CD4-positive, alpha-beta T cell treated with Interleukin-21 for 1 hour (primary cell): Measurements from ENCODE around the gene NOTCH2.

Experiments used
- DNase-seq: peaks from one replicate; pipeline ENCODE4 v3.0.0-alpha.2; 2020

Gene NOTCH2

DNA sequence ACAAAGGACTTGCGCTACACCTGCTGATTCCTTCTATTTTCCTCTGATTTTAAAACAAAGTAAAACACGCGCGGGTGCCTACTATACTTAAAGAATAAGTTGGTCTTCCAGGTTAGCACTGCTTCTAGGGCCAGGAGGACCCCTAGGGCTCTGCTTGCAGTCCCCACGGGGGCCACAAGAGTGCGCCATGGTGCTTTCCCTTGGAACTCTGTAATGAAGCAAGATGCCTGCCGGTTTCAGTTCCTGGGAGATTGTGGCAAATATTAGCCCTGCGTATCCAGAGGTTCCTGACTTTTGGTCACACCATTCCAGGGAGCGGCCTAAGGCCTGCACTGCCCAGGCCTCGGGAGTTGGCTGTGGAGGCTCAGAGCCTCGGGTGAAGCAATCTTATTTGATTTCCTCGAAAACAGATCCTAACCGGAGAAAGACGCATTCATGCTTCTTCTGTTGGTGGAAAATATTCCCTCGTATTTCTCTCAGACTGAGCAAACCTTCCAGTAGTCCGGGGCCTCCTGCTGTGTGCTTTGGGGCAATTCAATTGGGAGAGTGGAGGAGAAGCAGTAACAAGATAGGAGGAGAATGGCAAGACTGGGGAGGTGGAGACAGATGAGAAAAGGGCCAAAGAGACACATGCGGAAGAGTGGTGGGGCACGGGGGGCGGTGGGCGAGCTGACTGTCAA lies 198.4 kb downstream of the NOTCH2 start:
- DNase-seq = peak; percentile 42

DNA sequence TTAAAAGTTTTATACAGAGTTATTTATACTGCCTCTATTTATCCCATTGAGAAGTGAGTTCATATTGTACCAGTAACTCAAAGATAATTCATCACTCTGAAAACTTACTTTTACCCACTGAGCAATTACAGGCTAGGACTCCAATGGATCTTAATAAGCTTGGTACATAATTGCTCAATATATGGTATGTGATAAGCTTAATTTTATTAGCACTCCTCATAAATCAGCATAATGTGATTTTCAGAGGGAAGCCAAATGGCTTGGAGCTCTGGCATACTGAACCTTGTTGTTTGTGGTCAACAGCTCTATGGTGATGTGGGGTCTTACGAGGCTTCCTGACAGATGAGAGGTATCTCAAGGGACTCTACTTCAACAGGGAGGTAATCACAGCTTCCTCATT lies 199.5 kb downstream of the NOTCH2 start:
- no peak for DNase-seq

DNA sequence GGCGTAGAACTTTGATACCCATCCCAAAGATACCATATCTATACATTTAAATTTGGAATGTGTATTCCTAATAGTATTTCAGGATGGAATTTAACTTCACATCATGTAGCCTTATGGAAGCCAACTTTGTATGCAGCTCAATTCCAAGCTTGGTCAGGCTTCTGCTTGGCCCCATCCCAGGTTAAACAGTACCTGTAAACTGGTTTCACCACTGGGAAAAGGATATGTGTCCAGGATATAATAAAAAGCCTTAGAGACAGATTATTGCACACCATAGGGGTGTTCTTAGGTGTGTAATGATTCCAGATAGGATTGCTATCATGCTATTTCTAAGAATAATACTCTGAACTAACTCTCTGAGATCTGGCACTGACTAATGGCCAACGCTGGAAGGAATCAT lies 201.3 kb downstream of the NOTCH2 start:
- no peak for DNase-seq

DNA sequence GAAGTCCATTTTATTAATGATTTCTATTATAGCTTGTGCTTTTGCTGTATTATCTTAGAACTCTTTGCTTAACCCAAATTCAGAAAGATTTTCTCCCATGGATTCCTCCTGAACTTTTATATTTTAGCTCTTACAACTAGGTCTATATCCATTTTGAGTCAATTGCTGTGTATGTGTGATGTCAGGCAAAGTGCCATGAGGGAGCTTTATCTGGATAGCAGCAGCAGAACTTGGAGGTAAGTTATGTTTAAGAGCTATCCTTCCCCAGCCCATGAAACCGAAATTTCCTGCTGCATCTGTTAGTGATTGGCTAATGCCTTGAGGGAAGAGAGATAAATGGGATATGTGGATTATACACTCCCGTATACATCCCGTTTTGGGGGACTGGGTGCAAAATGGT lies 203.0 kb downstream of the NOTCH2 start:
- DNase-seq = no peak

DNA sequence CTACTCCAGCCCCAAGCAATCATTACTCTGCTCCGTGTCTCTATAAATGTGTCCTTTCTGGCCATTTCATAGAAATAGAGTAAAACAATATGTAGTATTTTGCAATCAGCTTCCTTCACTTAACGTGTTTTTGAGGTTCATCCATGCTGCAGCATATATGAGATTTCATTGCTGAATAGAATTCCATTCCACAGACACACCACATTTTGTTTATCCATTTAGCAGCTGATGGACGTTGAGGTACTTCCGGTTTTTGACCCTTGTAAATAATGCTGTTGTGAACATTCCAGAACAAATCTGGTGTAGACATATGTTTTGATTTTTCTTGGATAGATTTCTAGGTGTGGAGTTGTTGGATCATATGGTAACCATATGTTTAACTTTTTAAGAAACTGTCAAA lies 203.8 kb downstream of the NOTCH2 start:
- DNase-seq = no peak

DNA sequence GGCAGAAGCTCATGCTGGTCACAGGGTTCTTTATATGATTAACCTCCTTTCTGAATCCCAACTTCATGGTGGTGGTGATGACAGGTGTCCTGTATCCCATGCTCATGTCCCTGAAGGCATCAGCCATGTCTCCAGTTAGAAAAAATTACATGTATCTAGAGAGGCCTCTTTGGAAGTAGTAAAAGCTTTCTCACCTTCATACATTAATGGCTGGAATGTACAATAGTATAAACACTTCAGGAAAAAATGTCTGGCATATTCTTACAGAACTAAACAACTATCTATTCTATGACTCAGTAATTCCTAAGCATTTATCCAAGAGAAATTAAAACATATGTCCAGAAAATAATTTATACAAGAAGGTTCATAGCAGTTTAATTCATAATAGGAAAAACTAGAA lies 207.2 kb downstream of the NOTCH2 start:
- DNase-seq = no peak
